T-cell (primary cell): ENCODE measurements around the gene MAML1. TPM values are rescaled to one million over a fixed set of nuclear protein-coding genes. Genes with fewer than 3 reads are reported as not detected.

Experiments used
- ATAC-seq, 4 experiments: fragments of 200-7000 bp in 3 of 4; fragments of 150-1000 bp in 1 of 4; cut with Tn5 transposase; replicated peaks in 1 of 4; 1 replicate in 3 of 4; 2 replicates in 1 of 4; pipeline ENCODE4 v1.10.0; 2021; ENCODE audit warnings: moderate library complexity in 3 of 4, mild to moderate bottlenecking in 2 of 4, moderate number of reproducible peaks in 1 of 4
- CTCF ChIA-PET, 2 donors: fragments of 300-600 bp; sonication (Branson Sonifier 250); formaldehyde crosslinking; loops; one replicate each; lab custom pipeline; 2022; ENCODE audit warnings: antibody characterized with exemption in 2 of 2; lab: Charles Lee
- POLR2A ChIA-PET, 2 donors: fragments of 300-600 bp; sonication (Branson Sonifier 250); formaldehyde crosslinking; loops; one replicate each; lab custom pipeline; 2022; ENCODE audit warnings: antibody characterized with exemption in 2 of 2; lab: Charles Lee
- DNase-seq, 35 experiments: peaks; one replicate each; pipeline versions ENCODE4 v3.0.0 to v3.0.0-alpha.2; 2013 to 2023
- H3K27ac ChIP-seq: one replicate; pipeline ENCODE4 v1.5.1; 2013; ENCODE audit warnings: low read length
- H3K27me3 ChIP-seq, 2 experiments: replicated peaks in 1 of 2; 1 replicate in 1 of 2; 2 replicates in 1 of 2; pipeline versions ENCODE4 v1.6.1 to v1.7.0; 2013; ENCODE audit warnings: low read length in 1 of 2, mixed read lengths in 1 of 2; ENCODE audit not compliant: control insufficient read depth in 2 of 2, insufficient read depth in 2 of 2; ENCODE audit errors: extremely low read depth in 1 of 2
- H3K36me3 ChIP-seq, 2 donors: 1 replicate in 1 of 2; 2 replicates in 1 of 2; pipeline versions ENCODE4 v1.6.1 to v1.7.0; 2013; ENCODE audit warnings: low read length in 1 of 2; ENCODE audit not compliant: control insufficient read depth in 2 of 2, insufficient read depth in 1 of 2; ENCODE audit errors: extremely low read depth in 1 of 2
- H3K4me1 ChIP-seq, 2 experiments: 1 replicate in 1 of 2; 2 replicates in 1 of 2; pipeline versions ENCODE4 v1.6.1 to v1.7.0; 2013; ENCODE audit warnings: low read length in 2 of 2, mixed read lengths in 1 of 2; ENCODE audit not compliant: insufficient read depth in 2 of 2, control insufficient read depth in 1 of 2; ENCODE audit errors: extremely low read depth in 1 of 2
- H3K4me3 ChIP-seq, 2 donors: 1 replicate in 1 of 2; 2 replicates in 1 of 2; pipeline versions ENCODE4 v1.5.1 to v1.7.0; 2013; ENCODE audit warnings: mild to moderate bottlenecking in 2 of 2, low read length in 1 of 2, moderate library complexity in 1 of 2; ENCODE audit not compliant: control insufficient read depth in 1 of 2; ENCODE audit errors: extremely low read depth in 1 of 2
- H3K9me3 ChIP-seq: 2 replicates; pipeline ENCODE4 v1.7.0; 2013
- H3K27ac Mint-ChIP-seq, 2 donors: one replicate each; pipeline ENCODE4 v1.8.0; 2020 to 2021; ENCODE audit warnings: mild to moderate bottlenecking in 2 of 2, mixed read lengths in 2 of 2
- H3K27me3 Mint-ChIP-seq, 2 donors: one replicate each; pipeline ENCODE4 v1.8.0; 2021 to 2022; ENCODE audit warnings: mixed read lengths in 2 of 2
- H3K36me3 Mint-ChIP-seq: one replicate; pipeline ENCODE4 v1.8.0; 2021; ENCODE audit warnings: mixed read lengths
- H3K4me1 Mint-ChIP-seq, 3 donors: one replicate each; pipeline ENCODE4 v1.8.0; 2020 to 2022; ENCODE audit warnings: mixed read lengths in 3 of 3, mild to moderate bottlenecking in 1 of 3
- H3K4me3 Mint-ChIP-seq, 3 donors: one replicate each; pipeline ENCODE4 v1.8.0; 2020 to 2022; ENCODE audit warnings: mild to moderate bottlenecking in 3 of 3, mixed read lengths in 3 of 3, moderate library complexity in 3 of 3
- H3K9me3 Mint-ChIP-seq, 3 donors: one replicate each; pipeline ENCODE4 v1.8.0; 2020 to 2022; ENCODE audit warnings: mixed read lengths in 3 of 3
- WGBS: methylation state at CpG from one replicate; pipeline ENCODE4 v1.1.5; 2013; ENCODE audit warnings: missing lambda C conversion rate; ENCODE audit not compliant: insufficient coverage; 5-methylcytosine and 5-hydroxymethylcytosine counted together
- total RNA-seq, 35 experiments: library from RNA in 6 of 35; stranded (reverse) in 6 of 35; fragments of 120-200 nt in 1 of 35; gene quantifications; one replicate each; pipeline versions ENCODE4 v1.2.1 to v1.2.4 and lab custom pipeline; 2013 to 2026

The MAML1 gene
- total RNA-seq, 5 donors from 2014 or later (not counting 1 experiment from before 2014, with no cell fraction given) = 31.3 to 56.4 (median 50.6) TPM

DNA sequence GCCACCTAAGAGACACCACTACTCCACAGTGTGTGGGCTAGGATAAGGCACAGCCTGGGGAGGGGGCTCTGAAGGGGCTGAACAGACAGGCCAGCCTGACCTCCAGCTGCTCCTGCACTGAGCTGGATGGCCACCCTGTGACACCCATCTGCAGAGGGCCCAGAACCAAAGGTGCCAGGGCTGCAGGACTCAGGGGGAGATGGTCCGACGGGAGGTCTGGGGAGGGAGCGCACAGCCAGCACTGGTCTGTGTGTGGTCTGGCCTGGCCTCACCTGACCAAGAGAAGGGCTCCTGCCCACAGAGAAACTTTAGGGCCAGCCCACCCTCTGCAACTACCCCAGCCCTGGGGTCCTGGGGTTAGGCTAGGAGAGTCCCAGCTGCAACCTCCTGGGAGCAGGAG is 62.0 kb downstream of the MAML1 start:
- Mint-ChIP-seq H3K4me3 (peak overlapping the region; percentile 25 to 66 (median 65)), H3K36me3 (peaks cover 5% of the 10 kb centered on the region), H3K27me3 (no peaks in the 10 kb centered on the region), H3K4me1 (peaks cover 26 to 33% (median 29%) of the 10 kb centered on the region in 3 donors), H3K27ac (peak overlapping the region; percentile 34 to 46), H3K9me3 (no peaks in the 10 kb centered on the region)
- DNase-seq (no peak), ATAC-seq (no peak)
- Histone ChIP-seq H3K27ac (peak overlapping the region; percentile 48), H3K4me1 (peaks cover 18 to 36% of the 10 kb centered on the region in 2 experiments), H3K4me3 (no peak overlapping the region), H3K9me3 (no peaks in the 10 kb centered on the region), H3K36me3 (peaks cover 8 to 16% of the 10 kb centered on the region in 2 donors), H3K27me3 (no peaks in the 10 kb centered on the region)
- CTCF ChIA-PET = interaction anchor here (1.3 to 1.4 kb wide), 2 partner anchors 32 kb away, joined by 4 to 5 read pairs; no protein-coding TSS in a partner anchor
- POLR2A ChIA-PET = no interaction called here
- no CpG with 5 or more reads among the region's 3 CpGs for WGBS

DNA sequence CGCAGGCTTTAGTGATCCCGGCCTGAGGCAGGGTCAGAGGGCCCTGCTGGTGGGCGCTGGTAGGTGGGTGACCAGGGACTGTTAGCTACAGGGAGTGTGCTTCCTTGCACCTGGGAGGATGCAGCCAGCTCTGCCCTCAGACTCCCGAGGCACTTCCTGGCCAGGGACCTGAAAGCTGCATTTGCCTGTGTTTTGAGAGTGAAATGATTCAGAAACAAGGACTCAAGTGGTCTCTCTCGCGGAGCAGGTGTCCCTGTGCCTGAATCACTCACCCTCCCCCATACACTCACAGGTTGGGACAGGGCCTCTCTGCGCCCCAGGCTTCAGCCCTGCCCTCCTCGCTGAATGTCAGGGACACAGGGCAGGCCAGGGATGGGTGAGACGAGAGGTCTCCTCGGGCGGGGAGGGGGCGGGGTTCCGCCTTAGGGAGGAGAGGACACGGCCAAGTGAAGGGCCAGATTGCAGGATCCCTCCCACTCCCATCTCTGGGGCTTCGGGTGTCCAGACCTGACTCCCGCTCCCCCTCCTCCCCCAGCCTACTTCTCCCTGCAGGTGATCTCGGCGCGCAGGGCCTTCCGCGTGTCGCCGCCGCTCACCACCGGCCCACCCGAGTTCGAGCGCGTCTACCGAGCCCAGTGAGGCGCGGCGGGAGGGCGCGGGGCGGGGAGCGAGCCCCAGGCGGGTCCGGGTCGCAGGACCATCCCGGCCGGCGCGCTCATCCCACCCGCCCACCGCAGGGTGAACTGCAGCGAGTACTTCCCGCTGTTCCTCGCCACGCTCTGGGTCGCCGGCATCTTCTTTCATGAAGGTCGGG is 62.6 kb downstream of the MAML1 start:
- H3K27ac ChIP-seq = no peak overlapping the region
- no peaks in the 10 kb centered on the region for H3K9me3 Mint-ChIP-seq
- H3K9me3 ChIP-seq = no peaks in the 10 kb centered on the region
- ATAC-seq (no peak), DNase-seq (peak in 1 of 35 experiments; percentile 26)
- H3K36me3 ChIP-seq = peaks cover 13 to 23% of the 10 kb centered on the region in 2 donors
- POLR2A ChIA-PET = interaction anchor here in 1 of 2 donors (0.8 kb wide), 1 partner anchor 10 kb away, joined by 8 read pairs; no protein-coding TSS in a partner anchor
- H3K27ac Mint-ChIP-seq = peak overlapping the region in 1 of 2 donors; percentile 34
- H3K36me3 Mint-ChIP-seq = peaks cover 9% of the 10 kb centered on the region
- WGBS = 10% methylated on average over 42 of the region's 53 CpGs
- peak overlapping the region; percentile 50 to 66 (median 65) for H3K4me3 Mint-ChIP-seq
- peaks cover 18 to 36% of the 10 kb centered on the region in 2 experiments for H3K4me1 ChIP-seq
- H3K27me3 ChIP-seq = no peaks in the 10 kb centered on the region
- H3K4me1 Mint-ChIP-seq = peaks cover 26 to 34% (median 29%) of the 10 kb centered on the region in 3 donors
- no peaks in the 10 kb centered on the region for H3K27me3 Mint-ChIP-seq
- peak overlapping the region; percentile 40 to 47 for H3K4me3 ChIP-seq
- CTCF ChIA-PET = interaction anchor here (0.6 to 1.4 kb wide), 7 partner anchors 16 to 54 kb away, joined by 3 to 6 read pairs (median 4); no protein-coding TSS in a partner anchor

DNA sequence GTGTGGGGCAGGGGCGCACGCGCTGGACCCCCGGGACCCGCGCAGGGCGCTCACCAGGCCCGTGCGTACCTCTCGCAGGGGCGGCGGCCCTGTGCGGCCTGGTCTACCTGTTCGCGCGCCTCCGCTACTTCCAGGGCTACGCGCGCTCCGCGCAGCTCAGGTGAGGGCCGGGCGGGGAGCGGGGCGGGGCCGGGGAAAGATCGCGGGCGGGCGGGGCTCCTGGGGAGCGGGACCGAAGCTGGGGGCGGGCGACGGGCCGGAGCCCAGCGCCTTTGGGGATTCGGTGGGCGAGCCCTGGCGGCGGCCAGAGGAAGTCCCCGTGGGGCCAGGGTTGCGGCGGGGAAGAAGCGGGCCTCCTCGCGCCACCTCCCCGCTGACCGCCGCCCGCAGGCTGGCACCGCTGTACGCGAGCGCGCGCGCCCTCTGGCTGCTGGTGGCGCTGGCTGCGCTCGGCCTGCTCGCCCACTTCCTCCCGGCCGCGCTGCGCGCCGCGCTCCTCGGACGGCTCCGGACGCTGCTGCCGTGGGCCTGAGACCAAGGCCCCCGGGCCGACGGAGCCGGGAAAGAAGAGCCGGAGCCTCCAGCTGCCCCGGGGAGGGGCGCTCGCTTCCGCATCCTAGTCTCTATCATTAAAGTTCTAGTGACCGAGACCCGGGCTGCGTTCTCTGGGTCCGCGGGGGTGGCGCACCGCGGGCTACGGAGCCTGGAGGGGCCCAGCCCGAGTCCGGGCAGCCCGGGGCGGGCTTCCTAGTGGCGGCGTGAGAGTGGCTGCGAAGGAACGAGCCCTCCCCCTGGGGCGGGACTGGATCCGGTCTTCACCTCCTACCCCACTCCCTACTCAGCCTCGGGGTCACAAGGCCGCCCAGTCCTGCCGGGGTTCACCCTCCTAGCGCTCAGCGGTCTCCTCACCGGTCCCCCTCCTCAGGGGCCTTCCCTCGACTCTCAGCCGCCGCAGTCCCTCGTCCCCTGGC is 63.5 kb downstream of the MAML1 start:
- 3% methylated on average over 95 of the region's 113 CpGs for WGBS
- H3K4me1 ChIP-seq = peaks cover 18 to 36% of the 10 kb centered on the region in 2 experiments
- Mint-ChIP-seq H3K4me3 (peak overlapping the region; percentile 28 to 68 (median 65)), H3K27me3 (no peaks in the 10 kb centered on the region), H3K9me3 (no peaks in the 10 kb centered on the region), H3K27ac (peak overlapping the region; percentile 11 to 55), H3K4me1 (peaks cover 26 to 34% (median 29%) of the 10 kb centered on the region in 3 donors), H3K36me3 (peaks cover 9% of the 10 kb centered on the region)
- H3K9me3 ChIP-seq = no peaks in the 10 kb centered on the region
- DNase-seq (peak in 32 of 35 experiments; percentile 36 to 81 (median 60)), ATAC-seq (peak; percentile 65 to 74 (median 72))
- ChIA-PET CTCF (interaction anchor here (0.6 to 1.1 kb wide), 7 partner anchors 15 to 1324 kb away, joined by 3 to 6 read pairs (median 4); no protein-coding TSS in a partner anchor), POLR2A (interaction anchor here in 1 of 2 donors (0.8 kb wide), 1 partner anchor 11 kb away, joined by 8 read pairs; no protein-coding TSS in a partner anchor)
- H3K27me3 ChIP-seq = no peaks in the 10 kb centered on the region
- peak overlapping the region; percentile 40 to 51 for H3K4me3 ChIP-seq
- H3K36me3 ChIP-seq = peaks cover 13 to 24% of the 10 kb centered on the region in 2 donors
- H3K27ac ChIP-seq = peak overlapping the region; percentile 44

DNA sequence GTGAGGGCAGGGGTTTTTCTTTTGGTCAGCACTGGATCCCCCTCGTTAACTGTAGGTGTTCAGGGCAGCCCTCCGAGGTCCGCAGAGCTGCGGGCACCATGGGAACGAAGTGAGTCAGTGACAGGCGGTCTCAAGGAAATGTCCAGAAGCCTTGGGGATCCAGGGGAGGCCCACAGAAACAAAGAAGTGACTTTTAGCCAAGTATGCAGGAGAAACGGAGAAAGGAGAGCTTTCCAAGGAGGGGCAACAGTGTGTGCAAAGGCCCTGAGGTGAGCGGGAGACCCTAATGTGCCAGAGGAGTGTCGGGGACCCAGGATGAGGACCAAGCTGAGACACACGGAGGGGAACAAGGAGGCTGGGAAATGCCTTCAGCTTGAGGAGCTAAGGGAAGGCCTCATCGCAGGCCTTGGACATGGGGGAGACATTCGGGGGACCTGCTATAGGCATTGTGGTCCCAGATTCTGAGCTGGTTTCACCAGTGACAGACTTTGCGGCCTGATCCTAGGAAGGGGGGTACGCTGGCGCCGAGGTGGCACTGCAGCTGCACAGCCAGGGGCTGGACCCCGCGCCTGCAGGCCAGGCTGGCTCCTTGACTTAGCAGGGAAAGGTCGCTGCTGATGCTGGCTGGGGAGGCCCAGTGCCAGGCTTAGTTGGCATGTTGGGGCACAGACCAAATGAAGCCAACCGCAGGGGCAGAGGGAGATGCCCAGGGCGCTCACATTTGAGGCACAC is 64.4 kb downstream of the MAML1 start:
- ATAC-seq (no peak), DNase-seq (no peak)
- Mint-ChIP-seq H3K4me3 (peak overlapping the region; percentile 1 to 68 (median 65)), H3K27me3 (no peaks in the 10 kb centered on the region), H3K9me3 (no peaks in the 10 kb centered on the region), H3K4me1 (peaks cover 30 to 37% (median 35%) of the 10 kb centered on the region in 3 donors), H3K36me3 (peaks cover 12% of the 10 kb centered on the region), H3K27ac (peak overlapping the region; percentile 11 to 55)
- H3K4me3 ChIP-seq = no peak overlapping the region
- peaks cover 18 to 41% of the 10 kb centered on the region in 2 experiments for H3K4me1 ChIP-seq
- H3K36me3 ChIP-seq = peaks cover 13 to 24% of the 10 kb centered on the region in 2 donors
- H3K27me3 ChIP-seq = no peaks in the 10 kb centered on the region
- CTCF ChIA-PET = interaction anchor here (0.6 to 0.7 kb wide), 2 partner anchors 34 to 1325 kb away, joined by 3 read pairs; no protein-coding TSS in a partner anchor
- no peaks in the 10 kb centered on the region for H3K9me3 ChIP-seq
- POLR2A ChIA-PET = no interaction called here
- no peak overlapping the region for H3K27ac ChIP-seq
- WGBS = 93% methylated on average over 19 of the region's 21 CpGs

DNA sequence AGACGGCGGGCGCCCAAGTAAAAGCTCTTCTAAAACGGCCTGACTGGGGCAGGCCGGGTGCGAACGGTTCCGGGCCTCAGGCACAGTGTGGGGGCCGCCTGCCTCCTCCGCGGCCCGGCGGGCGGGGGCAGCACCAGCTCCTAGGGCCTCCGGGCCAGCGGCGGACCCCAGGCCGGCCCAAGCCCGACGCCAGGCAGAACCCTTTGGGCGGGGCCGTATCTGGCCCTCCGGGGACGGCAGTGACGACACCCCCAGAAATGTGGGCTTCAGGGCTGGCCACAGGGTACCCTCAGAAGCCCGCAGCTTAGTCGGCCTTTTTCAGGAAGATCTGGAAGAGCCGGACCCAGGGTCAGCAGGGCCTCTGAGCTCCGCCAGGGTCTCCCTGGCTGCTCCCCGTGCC is 65.1 kb downstream of the MAML1 start:
- peak overlapping the region in 1 of 2 donors; percentile 28 for H3K27ac Mint-ChIP-seq
- ATAC-seq (no peak), DNase-seq (no peak)
- H3K36me3 Mint-ChIP-seq = peaks cover 12% of the 10 kb centered on the region
- peaks cover 33 to 39% (median 33%) of the 10 kb centered on the region in 3 donors for H3K4me1 Mint-ChIP-seq
- Histone ChIP-seq H3K27ac (no peak overlapping the region), H3K36me3 (peaks cover 13 to 24% of the 10 kb centered on the region in 2 donors), H3K4me3 (no peak overlapping the region), H3K9me3 (no peaks in the 10 kb centered on the region), H3K27me3 (no peaks in the 10 kb centered on the region), H3K4me1 (peaks cover 18 to 48% of the 10 kb centered on the region in 2 experiments)
- H3K4me3 Mint-ChIP-seq = no peak overlapping the region
- H3K27me3 Mint-ChIP-seq = no peaks in the 10 kb centered on the region
- WGBS = 94% methylated on average over 24 of the region's 30 CpGs
- ChIA-PET CTCF (interaction anchor here in 1 of 2 donors (0.6 kb wide), 1 partner anchor 35 kb away, joined by 3 read pairs; no protein-coding TSS in a partner anchor), POLR2A (no interaction called here)
- no peaks in the 10 kb centered on the region for H3K9me3 Mint-ChIP-seq
